GM23248 (cell line): ENCODE measurements around the gene MPV17.

ENCODE experiments used
- EZH2 ChIP-seq: fragments of 200-600 bp; sonication (generic); IDR thresholded peaks from 2 replicates; pipeline ENCODE4 v1.6.1; 2018; ENCODE audit warnings: antibody characterized with exemption, mild to moderate bottlenecking; ENCODE audit not compliant: insufficient read depth, poor library complexity, severe bottlenecking
- EZH2phosphoT487 ChIP-seq: fragments of 200-600 bp; sonication (generic); IDR thresholded peaks from 2 replicates; pipeline ENCODE4 v1.6.1; 2018; ENCODE audit warnings: antibody characterized with exemption, moderate library complexity, mild to moderate bottlenecking, low read depth; ENCODE audit not compliant: insufficient read depth

GRCh38 chr2:27370816-27371620, 48.1 kb upstream of the MPV17 start:
- TF ChIP-seq EZH2 = no peak
- TF ChIP-seq EZH2phosphoT487 = no peak
